ENCODE measurements around the gene SLC38A10.

- no peak for TF ChIP-seq CTCF (conservative IDR thresholded peaks at IDR 0.05; ENCODE audit: low read depth, low read length)
- no peak for TF ChIP-seq EZH2 (IDR thresholded peaks at IDR 0.05; ENCODE audit: borderline replicate concordance, low read depth, low read length, poor library complexity, severe bottlenecking)
These were observed 51.8 kb downstream of the SLC38A10 start for GRCh38 chr17:81243333-81243664.
